Activated naive CD4-positive, alpha-beta T cell (primary cell): Measurements from ENCODE around the gene INA.
"Not testable (repeated sequence)": the region's sequence is repeated elsewhere in the genome, so short reads cannot be mapped to it uniquely, and the experiment has no call there.

ENCODE experiments used
- DNase-seq, 4 experiments: peaks; one replicate each; lab custom pipeline; 2025; lab: John Stamatoyannopoulos, UW

Gene INA

GRCh38 chr10:103276896-103277712, at the start of gene INA:
TSS of gene INA (plus strand) at chr10:103277138. CDS start at chr10:103277212, 74 bp downstream.
- DNase-seq, result no peak

GRCh38 chr10:103227416-103227815, 49.5 kb upstream of the INA start:
- no peak for DNase-seq

GRCh38 chr10:103231047-103231551, 45.8 kb upstream of the INA start:
- no peak for DNase-seq

- DNase-seq, result no peak
Measured at GRCh38 chr10:103232131-103232673, 44.7 kb upstream of the INA start.

- no peak for DNase-seq
Measured at GRCh38 chr10:103232772-103233488, 44.0 kb upstream of the INA start.

GRCh38 chr10:103235775-103236174, 41.2 kb upstream of the INA start:
- DNase-seq, result no peak

GRCh38 chr10:103238506-103239252, 38.3 kb upstream of the INA start:
- DNase-seq, result no peak

GRCh38 chr10:103241262-103242011, 35.5 kb upstream of the INA start:
- DNase-seq, result no peak

- DNase-seq, result peak in 3 of 4 experiments; percentile 18 to 39 (median 24)
Measured at GRCh38 chr10:103244666-103245271, 32.2 kb upstream of the INA start.

GRCh38 chr10:103245587-103245986, 31.4 kb upstream of the INA start, which contains the start of gene RPEL1:
TSS of gene RPEL1 (plus strand) at chr10:103245887. CDS start at chr10:103245997, 110 bp downstream.
- not testable (repeated sequence) for DNase-seq

- no peak for DNase-seq
Measured at GRCh38 chr10:103246324-103246723, 30.6 kb upstream of the INA start.

GRCh38 chr10:103254113-103254512, 22.8 kb upstream of the INA start:
- DNase-seq, result no peak

- no peak for DNase-seq
Measured at GRCh38 chr10:103254538-103255325, 22.2 kb upstream of the INA start.

- DNase-seq, result no peak
Measured at GRCh38 chr10:103256613-103257012, 20.3 kb upstream of the INA start.

GRCh38 chr10:103257812-103258211, 19.1 kb upstream of the INA start:
- no peak for DNase-seq

GRCh38 chr10:103258928-103259327, 18.0 kb upstream of the INA start:
- DNase-seq, result not testable (repeated sequence)

- no peak for DNase-seq
Measured at GRCh38 chr10:103259989-103260388, 16.9 kb upstream of the INA start.

GRCh38 chr10:103262229-103262628, 14.7 kb upstream of the INA start:
- no peak for DNase-seq

- no peak for DNase-seq
Measured at GRCh38 chr10:103265717-103266329, 11.1 kb upstream of the INA start.
